ENCODE results near the gene C19orf44. TPM values are rescaled to one million over a fixed set of nuclear protein-coding genes. Genes with fewer than 3 reads are reported as not detected.

C19orf44 gene
- total and polyA plus RNA-seq, 8 donors, result 2.4 to 40.3 (median 3.8) TPM; not detected in 1

GRCh38 chr19:16518061-16518460 is 21.9 kb downstream of the C19orf44 start:
- intact Hi-C loops (cut with DNase I; ENCODE audit: low total_unique reads), result no loop called here
- Histone ChIP-seq H3K27me3 (no peaks in the 10 kb centered on the region), H3K27ac (no peak overlapping the region), H3K4me1 (no peaks in the 10 kb centered on the region), H3K9me3 (no peaks in the 10 kb centered on the region), H3K36me3 (peaks cover 74 to 100% (median 98%) of the 10 kb centered on the region in 4 donors), H3K4me3 (no peak overlapping the region)
- DNase-seq, result no peak
- TF ChIP-seq POLR2AphosphoS5 (IDR thresholded peaks at IDR 0.05) (no peak), EP300 (IDR thresholded peaks at IDR 0.05) (no peak), POLR2A (IDR thresholded peaks at IDR 0.05) (no peak), CTCF (IDR thresholded peaks at IDR 0.05) (no peak)
- 77 to 84% (median 83%) methylated on average over 14 of the region's 14 CpGs for WGBS, 5 donors

GRCh38 chr19:16518483-16519229 is 22.5 kb downstream of the C19orf44 start:
- intact Hi-C loops (cut with DNase I; ENCODE audit: low total_unique reads), result no loop called here
- Histone ChIP-seq H3K9me3 (no peaks in the 10 kb centered on the region), H3K27me3 (no peaks in the 10 kb centered on the region), H3K27ac (no peak overlapping the region), H3K36me3 (peaks cover 75 to 100% (median 98%) of the 10 kb centered on the region in 4 donors), H3K4me1 (no peaks in the 10 kb centered on the region), H3K4me3 (no peak overlapping the region)
- 84 to 90% (median 85%) methylated on average over 32 to 33 of the region's 33 CpGs for WGBS, 5 donors
- TF ChIP-seq CTCF (IDR thresholded peaks at IDR 0.05), result no peak
- no peak for TF ChIP-seq POLR2A (IDR thresholded peaks at IDR 0.05)
- no peak for TF ChIP-seq EP300 (IDR thresholded peaks at IDR 0.05)
- no peak for TF ChIP-seq POLR2AphosphoS5 (IDR thresholded peaks at IDR 0.05)
- no peak for DNase-seq

- no peaks in the 10 kb centered on the region for H3K4me1 ChIP-seq
- no peak for DNase-seq
- H3K27ac ChIP-seq, result no peak overlapping the region
- H3K4me3 ChIP-seq, result no peak overlapping the region
- no peaks in the 10 kb centered on the region for H3K27me3 ChIP-seq
- intact Hi-C loops (cut with DNase I; ENCODE audit: low total_unique reads), result no loop called here
- peaks cover 79 to 100% (median 98%) of the 10 kb centered on the region in 4 donors for H3K36me3 ChIP-seq
- WGBS, 5 donors, result 92 to 94% (median 92%) methylated on average over 16 to 24 of the region's 24 CpGs
- H3K9me3 ChIP-seq, result no peaks in the 10 kb centered on the region
- TF ChIP-seq EP300 (IDR thresholded peaks at IDR 0.05), result no peak
- no peak for TF ChIP-seq POLR2AphosphoS5 (IDR thresholded peaks at IDR 0.05)
- no peak for TF ChIP-seq POLR2A (IDR thresholded peaks at IDR 0.05)
- no peak for TF ChIP-seq CTCF (IDR thresholded peaks at IDR 0.05)
Measured at GRCh38 chr19:16519230-16519687, 23.1 kb downstream of the C19orf44 start.

GRCh38 chr19:16520074-16520973 is 24.1 kb downstream of the C19orf44 start:
- peaks cover 81 to 100% (median 98%) of the 10 kb centered on the region in 4 donors for H3K36me3 ChIP-seq

More at GRCh38 chr19:16520074-16520973, 24.1 kb downstream of the C19orf44 start:
- Histone ChIP-seq H3K27ac (no peak overlapping the region), H3K27me3 (no peaks in the 10 kb centered on the region), H3K4me1 (no peaks in the 10 kb centered on the region), H3K9me3 (no peaks in the 10 kb centered on the region), H3K4me3 (no peak overlapping the region)
- intact Hi-C loops (cut with DNase I; ENCODE audit: low total_unique reads), result no loop called here
- WGBS, 5 donors, result 91 to 95% (median 92%) methylated on average over 45 of the region's 45 CpGs
- DNase-seq, result no peak
- TF ChIP-seq EP300 (IDR thresholded peaks at IDR 0.05) (no peak), POLR2A (IDR thresholded peaks at IDR 0.05) (no peak), CTCF (IDR thresholded peaks at IDR 0.05) (no peak), POLR2AphosphoS5 (IDR thresholded peaks at IDR 0.05) (no peak)
